PC-9 (cell line): ENCODE data around the gene PSTK.

Experiments
- EZH2 ChIP-seq: fragments of 200-600 bp; sonication (generic); IDR thresholded peaks from 2 replicates; pipeline ENCODE4 v1.8.0; 2017; ENCODE audit warnings: antibody characterized with exemption, low read depth
- TF ChIP-seq, protein P1 (sequence below): fragments of 200-600 bp; sonication (generic); conservative IDR thresholded peaks from 2 replicates; pipeline ENCODE4 v1.6.1; 2017; ENCODE audit warnings: mixed run types, antibody characterized with exemption, mild to moderate bottlenecking, moderate library complexity

DNA sequence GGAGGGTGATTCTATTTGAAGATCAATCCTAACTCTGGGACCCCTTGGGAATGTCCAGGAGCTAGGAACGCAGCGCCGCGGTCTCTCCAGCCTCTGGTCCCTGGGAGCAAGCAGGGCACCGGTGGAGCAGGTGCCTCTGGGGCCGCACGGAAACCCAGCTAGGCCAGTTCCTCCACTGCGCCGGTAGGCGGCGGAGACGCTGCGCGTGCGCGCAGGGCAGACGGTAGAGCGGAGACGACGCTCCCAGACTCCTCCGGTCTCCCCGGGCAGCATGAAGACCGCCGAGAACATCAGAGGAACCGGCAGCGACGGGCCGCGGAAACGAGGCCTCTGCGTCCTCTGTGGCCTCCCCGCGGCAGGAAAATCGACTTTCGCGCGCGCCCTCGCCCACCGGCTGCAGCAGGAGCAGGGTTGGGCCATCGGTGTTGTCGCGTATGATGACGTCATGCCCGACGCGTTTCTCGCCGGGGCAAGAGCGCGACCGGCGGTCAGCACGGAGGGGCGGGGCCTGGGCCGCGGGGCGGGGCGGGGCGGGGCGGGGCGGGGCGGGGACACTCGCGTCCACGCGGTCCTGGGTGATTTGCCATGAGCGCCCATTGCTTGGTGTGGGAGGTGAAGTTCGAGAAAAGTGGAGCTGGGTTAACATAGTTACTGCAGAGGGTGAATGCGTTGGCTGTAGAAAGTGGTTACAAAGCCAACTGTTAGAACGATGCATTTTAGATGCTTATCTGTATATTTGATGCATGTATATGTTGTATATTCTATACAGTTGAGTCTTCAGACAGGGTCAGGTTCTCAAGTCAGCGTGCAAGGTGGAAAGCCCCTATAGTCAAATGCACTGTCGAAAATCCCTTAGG is at the start of gene PSTK:
- no peak for TF ChIP-seq EZH2
- TF ChIP-seq, protein P1, sequence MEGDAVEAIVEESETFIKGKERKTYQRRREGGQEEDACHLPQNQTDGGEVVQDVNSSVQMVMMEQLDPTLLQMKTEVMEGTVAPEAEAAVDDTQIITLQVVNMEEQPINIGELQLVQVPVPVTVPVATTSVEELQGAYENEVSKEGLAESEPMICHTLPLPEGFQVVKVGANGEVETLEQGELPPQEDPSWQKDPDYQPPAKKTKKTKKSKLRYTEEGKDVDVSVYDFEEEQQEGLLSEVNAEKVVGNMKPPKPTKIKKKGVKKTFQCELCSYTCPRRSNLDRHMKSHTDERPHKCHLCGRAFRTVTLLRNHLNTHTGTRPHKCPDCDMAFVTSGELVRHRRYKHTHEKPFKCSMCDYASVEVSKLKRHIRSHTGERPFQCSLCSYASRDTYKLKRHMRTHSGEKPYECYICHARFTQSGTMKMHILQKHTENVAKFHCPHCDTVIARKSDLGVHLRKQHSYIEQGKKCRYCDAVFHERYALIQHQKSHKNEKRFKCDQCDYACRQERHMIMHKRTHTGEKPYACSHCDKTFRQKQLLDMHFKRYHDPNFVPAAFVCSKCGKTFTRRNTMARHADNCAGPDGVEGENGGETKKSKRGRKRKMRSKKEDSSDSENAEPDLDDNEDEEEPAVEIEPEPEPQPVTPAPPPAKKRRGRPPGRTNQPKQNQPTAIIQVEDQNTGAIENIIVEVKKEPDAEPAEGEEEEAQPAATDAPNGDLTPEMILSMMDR, result peak; percentile 83
